Measurements from ENCODE around the gene CCDC201.
A peak's percentile ranks its signal among the peaks of the same experiment; 100 is the strongest.

CCDC201 gene

DNA sequence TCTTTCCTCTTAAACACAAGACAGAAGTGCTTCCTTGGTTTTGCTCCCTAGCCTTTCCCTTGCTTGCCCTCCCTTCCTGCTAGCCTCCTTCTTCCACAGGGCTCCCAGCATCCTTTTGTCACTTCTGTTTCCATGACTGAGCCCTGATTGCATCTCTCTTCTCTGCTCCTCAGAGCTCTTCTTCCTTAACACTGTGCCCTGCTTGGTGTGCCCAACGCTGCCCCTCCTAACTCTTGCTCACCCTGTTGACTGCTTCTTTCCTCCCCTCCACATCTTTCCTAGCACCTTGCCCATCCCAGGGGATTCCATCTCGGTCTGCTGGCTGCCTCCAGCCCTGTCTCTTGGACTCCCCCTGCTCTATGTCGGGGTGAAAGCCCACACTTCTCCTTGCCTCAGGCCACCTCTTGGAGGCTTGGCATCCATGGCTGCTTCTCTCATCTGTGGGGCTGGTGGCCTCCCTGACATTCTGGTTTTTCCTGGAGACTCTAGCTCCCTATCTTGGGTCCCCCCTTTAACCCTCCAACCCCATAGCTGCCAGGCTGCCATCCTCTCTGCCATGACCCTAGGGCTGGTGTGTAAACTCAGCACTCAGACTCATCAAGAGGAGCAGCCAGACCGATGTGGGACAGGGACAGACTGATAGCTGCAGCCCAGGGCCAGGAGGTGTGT lies 21.2 kb upstream of the CCDC201 start:
- H3K4me3 ChIP-seq (ENCODE audit: low read depth, low read length): no peak overlapping the region
- TF ChIP-seq, protein P1, sequence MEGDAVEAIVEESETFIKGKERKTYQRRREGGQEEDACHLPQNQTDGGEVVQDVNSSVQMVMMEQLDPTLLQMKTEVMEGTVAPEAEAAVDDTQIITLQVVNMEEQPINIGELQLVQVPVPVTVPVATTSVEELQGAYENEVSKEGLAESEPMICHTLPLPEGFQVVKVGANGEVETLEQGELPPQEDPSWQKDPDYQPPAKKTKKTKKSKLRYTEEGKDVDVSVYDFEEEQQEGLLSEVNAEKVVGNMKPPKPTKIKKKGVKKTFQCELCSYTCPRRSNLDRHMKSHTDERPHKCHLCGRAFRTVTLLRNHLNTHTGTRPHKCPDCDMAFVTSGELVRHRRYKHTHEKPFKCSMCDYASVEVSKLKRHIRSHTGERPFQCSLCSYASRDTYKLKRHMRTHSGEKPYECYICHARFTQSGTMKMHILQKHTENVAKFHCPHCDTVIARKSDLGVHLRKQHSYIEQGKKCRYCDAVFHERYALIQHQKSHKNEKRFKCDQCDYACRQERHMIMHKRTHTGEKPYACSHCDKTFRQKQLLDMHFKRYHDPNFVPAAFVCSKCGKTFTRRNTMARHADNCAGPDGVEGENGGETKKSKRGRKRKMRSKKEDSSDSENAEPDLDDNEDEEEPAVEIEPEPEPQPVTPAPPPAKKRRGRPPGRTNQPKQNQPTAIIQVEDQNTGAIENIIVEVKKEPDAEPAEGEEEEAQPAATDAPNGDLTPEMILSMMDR (IDR thresholded peaks at IDR 0.05; ENCODE audit: borderline replicate concordance, insufficient read depth, low read depth, low read length): no peak

DNA sequence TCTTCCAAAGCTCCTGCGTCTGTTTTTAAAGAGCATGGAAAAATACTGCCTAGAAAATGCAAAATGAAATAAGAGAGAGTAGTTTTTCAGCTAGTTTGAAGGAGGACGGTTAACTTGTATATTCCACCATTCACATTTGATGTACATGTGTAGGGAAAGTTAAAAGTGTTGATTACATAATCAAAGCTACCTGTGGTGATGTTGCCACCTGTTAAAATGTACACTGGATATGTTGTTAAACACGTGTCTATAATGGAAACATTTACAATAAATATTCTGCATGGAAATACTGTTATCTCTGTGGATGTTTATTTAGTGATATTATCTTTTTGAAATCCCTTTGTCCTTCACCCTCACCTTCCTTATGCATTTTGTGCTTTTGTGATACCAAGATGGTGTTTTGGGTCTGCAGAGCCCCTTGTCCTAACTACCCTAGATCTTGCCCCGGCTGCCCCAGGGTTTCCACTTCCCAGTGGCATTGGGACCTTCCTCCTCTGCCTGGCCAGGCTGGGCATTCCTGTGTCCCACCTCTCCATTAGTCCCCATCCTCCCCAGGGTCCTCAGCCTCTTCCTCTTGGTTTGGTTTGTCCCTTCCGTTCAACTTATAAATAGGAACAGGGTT lies 20.6 kb upstream of the CCDC201 start:
- TF ChIP-seq, protein P1 (IDR thresholded peaks at IDR 0.05; ENCODE audit: borderline replicate concordance, insufficient read depth, low read depth, low read length): no peak
- H3K4me3 ChIP-seq (ENCODE audit: low read depth, low read length): no peak overlapping the region

DNA sequence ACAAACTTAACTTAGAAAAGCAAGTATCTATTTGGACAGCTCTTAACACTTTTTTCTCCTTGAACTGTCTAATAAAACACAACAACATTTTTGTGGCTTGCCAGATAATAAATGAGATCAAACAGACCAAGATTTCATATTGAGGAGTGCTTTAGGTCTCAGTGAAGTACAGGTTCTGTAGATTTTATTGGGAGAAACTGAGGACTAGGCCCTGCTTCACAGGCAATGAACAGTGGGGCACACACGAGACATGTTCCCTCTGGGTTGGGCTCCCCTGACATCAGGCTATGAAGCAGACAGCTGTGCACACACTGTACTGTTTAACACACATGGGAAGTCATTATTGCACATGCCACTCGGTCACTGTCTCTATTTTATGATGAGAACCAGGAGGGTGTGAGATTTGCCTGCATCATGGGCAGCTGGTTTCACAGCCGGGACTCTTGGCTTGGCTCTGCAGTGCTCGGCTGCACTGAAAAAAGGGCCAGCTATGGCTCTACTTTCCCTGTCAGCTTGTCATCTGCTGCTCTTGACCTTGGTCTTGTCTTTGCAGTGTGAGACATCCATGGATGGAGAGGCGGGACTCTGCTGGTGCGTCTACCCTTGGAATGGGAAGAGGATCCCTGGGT lies 19.6 kb upstream of the CCDC201 start:
- TF ChIP-seq, protein P1 (IDR thresholded peaks at IDR 0.05; ENCODE audit: borderline replicate concordance, insufficient read depth, low read depth, low read length): no peak

DNA sequence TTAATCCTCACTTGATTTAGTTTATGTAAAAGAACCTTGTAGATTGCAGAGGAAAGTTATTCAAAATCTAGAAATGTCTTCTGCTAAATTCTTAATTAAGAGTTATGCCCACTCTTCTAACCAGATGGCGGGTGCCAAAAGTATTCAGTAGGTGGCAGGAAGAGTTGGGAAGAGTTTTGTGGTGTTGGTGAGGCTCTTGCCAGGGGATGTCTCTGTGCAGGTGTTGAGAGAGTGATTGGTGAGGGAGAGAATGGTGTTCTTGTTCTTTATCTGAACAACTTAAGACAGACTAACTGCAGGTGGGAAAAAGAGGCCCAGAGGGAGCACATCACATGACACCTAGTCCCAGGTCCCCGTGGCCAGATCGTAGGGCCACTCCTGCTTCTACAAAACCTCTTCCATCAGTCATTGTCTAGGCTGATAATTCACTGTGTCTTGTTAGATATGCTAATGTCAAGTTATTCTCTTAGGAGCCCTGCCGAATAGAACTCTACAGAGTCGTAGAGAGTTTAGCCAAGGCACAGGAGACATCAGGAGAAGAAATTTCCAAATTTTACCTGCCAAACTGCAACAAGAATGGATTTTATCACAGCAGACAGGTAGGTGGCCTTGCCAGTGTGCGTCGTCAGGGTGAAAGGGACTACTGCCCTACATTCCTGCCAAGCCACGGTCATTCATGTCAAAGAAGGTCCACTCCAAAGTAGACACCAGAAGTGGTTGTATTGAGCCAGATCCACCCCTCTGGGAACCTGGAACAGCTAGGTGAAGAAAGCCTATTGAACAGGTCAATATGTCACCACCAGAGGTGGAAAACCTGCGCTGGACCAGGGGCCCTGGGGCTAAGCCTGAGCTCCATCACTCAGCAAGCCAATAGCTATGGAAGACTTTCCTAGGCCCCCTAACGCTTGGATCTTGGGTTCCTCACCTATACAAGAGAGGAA lies 18.9 kb upstream of the CCDC201 start:
- TF ChIP-seq, protein P1 (IDR thresholded peaks at IDR 0.05; ENCODE audit: borderline replicate concordance, insufficient read depth, low read depth, low read length): no peak
- no peak overlapping the region for H3K4me3 ChIP-seq (ENCODE audit: low read depth, low read length)

More for the DNA sequence above, 19.6 kb upstream of the CCDC201 start:
- H3K4me3 ChIP-seq (ENCODE audit: low read depth, low read length): no peak overlapping the region

DNA sequence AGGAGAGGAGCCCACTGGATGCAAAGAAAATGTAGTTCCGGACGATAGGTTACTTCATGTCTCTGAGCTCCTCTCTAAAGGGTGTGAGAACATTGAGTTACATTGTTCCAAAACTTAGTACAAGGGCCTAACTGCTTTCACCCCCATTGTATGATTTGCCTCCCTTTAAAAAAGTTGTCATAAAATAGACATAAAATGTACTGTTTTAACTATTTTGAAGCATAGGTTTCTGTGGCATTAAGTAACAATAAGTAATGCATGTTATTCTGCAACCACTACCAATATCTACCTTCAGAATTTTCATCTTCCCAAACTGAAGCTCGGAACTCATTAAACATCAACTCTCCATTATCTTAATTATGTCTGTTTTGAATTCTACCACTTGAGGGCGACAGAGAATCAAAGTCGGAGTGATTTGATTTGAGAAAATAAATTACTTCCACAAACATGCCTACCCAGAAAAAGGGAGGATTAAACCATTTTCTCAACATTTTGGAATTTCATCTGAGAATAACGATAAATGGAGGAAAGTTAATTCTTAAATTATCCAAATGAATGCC lies 18.1 kb upstream of the CCDC201 start:
- H3K4me3 ChIP-seq (ENCODE audit: low read depth, low read length): no peak overlapping the region
- TF ChIP-seq, protein P1 (IDR thresholded peaks at IDR 0.05; ENCODE audit: borderline replicate concordance, insufficient read depth, low read depth, low read length): peak; percentile 33; the same call in 1 of the 2 replicates

DNA sequence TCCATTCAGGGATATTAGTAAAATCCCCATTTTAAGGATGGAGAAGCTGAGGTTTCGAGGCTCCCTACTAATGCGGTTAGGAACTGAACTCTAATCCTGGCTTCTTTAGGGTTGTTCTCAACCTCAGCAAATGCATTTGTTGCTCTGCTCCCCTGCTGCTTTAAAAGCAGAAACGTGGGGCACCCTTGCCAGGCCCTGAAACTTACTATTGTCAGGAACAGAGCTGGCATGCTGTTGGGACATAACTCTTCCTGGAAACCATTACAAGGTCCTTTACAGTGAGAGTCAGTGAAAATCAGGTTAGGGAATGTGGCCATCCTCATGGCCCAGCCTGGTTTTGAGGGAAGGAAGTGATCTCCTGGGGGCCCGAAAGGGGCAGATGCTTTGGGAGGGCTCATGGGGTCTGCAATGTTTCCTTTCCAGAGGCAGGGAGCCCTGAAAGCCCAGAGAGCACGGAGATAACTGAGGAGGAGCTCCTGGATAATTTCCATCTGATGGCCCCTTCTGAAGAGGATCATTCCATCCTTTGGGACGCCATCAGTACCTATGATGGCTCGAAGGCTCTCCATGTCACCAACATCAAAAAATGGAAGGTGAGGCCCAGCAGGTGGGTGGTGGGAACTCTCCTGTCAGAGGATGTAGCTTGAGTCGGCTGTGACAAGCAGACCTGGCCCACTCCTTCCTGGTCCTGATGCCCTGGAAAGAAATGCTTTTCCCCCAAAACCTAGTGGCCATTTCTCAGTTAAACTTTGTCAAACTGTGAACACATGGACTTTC lies 17.4 kb upstream of the CCDC201 start:
- H3K4me3 ChIP-seq (ENCODE audit: low read depth, low read length): no peak overlapping the region
- TF ChIP-seq, protein P1 (IDR thresholded peaks at IDR 0.05; ENCODE audit: borderline replicate concordance, insufficient read depth, low read depth, low read length): no peak
